Measurements from ENCODE around the gene ST6GALNAC5. TPM values are rescaled to one million over a fixed set of nuclear protein-coding genes. Genes with fewer than 3 reads are reported as not detected.
"Not testable (repeated sequence)": the region's sequence is repeated elsewhere in the genome, so short reads cannot be mapped to it uniquely, and the experiment has no call there.

Gene ST6GALNAC5
- total RNA-seq (2014; rRNA removed; shearing (Covaris generic)): 0.23 and 0.32 TPM in 2 replicates
- 0.17 TPM in 1 of 2 replicates, not detected in the other for polyA plus RNA-seq (2014; cell fraction: nucleus; rRNA removed)

DNA sequence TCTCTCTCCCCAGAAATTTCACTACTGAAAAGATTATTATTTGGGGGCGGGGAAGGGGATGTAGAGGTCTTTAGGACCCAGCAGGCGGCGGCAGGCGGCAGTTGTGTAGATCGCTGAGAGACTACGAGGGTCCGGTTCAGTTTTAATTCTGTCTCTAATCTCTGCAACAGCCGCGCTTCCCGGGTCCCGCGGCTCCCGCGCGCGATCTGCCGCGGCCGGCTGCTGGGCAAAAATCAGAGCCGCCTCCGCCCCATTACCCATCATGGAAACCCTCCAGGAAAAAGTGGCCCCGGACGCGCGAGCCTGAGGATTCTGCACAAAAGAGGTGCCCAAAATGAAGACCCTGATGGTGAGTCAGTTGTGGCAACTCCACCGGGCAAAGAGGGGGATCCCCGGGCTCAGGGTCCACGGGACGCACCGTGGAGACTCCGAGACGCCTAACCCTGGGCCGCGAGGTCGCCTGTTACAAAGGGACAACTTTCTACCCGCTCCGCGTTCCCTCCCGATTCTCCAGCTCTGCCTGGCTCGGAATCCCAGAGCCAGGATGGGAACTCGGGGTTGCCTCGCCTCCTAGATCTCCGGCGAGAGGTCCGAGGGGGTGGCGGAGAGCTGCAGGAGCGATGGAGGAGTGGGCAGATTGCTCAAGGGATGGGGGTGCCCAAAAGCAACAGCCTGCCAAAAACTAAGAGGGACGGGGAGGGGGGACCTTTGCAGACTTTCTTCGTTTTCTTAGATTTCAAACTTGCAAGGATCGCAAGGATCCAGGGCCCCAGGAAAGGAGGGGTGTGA lies at the start of gene ST6GALNAC5:
TSS of gene ST6GALNAC5 (plus strand) at position 139 of the 789 bp plus-strand sequence.
- DNase-seq (ENCODE audit: extremely low read depth, low read depth): no peak

DNA sequence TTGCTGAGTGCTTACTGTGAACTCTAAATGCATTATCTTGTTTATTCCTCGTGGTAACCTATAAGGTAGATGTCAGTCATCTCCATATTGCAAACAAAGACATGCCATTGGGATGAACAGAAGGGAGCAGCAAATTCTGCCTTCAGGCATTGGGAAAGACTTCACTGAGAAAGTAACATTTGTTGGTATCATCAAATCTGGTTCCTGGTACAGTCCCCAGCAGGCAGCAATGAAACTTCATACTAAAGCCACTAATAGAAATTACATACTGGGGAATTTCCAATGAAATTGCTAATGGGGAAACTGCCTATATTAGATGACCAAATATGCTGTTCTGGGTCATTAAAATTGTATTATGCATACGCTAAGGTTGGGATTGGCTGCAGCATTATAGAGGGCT lies 47.3 kb upstream of the ST6GALNAC5 start:
- no peak for DNase-seq (ENCODE audit: extremely low read depth, low read depth)

DNA sequence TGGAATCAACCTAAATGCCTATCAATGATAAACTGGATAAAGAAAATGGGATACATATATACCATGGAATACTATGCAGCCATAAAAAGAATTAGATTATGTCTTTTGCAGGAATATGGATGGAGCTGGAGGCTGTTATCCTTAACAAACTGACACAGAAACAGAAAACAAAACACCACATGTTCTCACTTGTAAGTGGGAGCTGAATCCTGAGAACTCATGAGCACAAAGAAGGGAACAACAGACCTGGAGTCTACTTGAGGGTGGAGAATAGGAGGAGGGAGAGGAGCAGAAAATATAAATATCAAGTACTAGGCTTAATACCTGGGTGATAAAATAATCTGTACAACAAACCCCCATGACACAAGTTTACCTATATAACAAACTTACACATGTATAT lies 44.3 kb upstream of the ST6GALNAC5 start:
- DNase-seq (ENCODE audit: extremely low read depth, low read depth): not testable (repeated sequence)

- no peak for DNase-seq (ENCODE audit: extremely low read depth, low read depth)
Measured at GRCh38 chr1:76824106-76824505, 43.2 kb upstream of the ST6GALNAC5 start.

DNA sequence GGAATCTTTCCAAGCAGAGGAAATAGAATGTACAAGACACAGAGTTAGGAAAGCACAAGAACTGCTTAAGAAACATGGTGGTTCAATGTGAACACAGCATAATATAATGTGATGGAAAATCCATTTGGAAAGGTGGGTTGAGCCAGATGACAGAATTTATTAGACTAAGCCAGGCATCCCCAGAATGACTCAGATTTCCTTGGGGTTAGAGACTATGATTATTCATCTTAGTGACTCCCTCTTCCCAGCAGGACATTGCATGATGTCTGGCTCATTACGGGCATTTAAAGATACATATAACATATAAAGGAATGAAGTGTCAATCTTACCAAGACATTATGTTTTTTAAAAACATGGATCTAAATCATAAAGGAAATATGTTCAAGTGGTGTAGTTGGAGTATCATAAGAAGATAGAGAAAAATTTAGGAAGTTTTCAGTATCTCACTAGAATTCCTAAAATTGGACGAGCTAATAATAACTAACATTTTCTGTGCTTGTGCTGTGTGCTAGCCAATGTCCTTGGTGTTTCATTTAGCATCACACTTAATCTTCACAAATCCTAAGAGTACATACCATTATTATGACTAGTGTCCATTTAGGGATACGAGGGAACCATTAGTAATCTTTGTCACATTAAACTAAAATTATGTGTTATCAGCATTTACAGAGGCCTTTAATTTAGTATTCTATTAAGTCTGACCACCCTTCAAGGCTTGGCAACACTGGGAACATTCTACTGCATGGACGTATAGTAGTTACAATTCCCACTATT lies 41.0 kb upstream of the ST6GALNAC5 start:
- DNase-seq (ENCODE audit: extremely low read depth, low read depth): no peak

DNA sequence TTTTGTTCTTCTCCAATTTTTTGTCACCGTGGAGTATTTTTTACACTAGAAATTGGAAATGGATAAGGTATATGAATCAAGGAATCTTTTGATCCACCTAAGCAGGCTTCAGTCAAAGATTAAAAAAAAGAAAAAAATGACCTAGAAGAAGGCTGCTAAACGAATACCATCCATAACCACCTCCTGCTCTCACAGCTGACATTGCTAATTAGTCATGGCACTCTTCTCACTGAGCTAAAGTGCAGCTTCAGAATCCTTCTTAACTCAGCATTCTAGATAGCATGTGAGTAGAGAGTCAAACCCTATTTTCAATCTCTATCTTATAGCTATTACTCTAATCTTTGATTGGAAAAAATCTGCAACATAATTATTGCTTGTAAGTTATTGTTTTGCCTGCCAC lies 40.2 kb upstream of the ST6GALNAC5 start:
- DNase-seq (ENCODE audit: extremely low read depth, low read depth): no peak

- DNase-seq (ENCODE audit: extremely low read depth, low read depth): no peak
Measured at GRCh38 chr1:76830373-76830772, 36.9 kb upstream of the ST6GALNAC5 start.

GRCh38 chr1:76832521-76832920 lies 34.8 kb upstream of the ST6GALNAC5 start:
- no peak for DNase-seq (ENCODE audit: extremely low read depth, low read depth)

- DNase-seq (ENCODE audit: extremely low read depth, low read depth): no peak
Measured at GRCh38 chr1:76833151-76833550, 34.1 kb upstream of the ST6GALNAC5 start.

DNA sequence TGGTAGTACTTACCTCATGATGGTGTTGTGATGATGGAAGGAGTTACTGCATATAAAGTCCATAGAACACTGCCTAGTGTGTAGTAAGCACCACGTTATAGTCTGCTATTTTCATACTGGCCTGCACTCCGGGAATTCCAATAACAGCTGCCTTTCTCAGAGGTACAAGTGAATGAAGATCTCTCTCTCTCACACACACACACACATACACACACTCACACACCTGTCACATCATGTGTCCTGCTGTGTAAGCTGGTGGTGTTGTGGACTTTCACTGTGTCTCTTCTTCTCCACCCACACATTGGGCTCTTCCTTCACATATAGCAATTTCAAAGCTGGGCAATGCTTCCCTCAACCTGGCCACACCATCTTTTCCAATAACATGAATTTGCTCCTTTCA lies 33.4 kb upstream of the ST6GALNAC5 start:
- no peak for DNase-seq (ENCODE audit: extremely low read depth, low read depth)

DNA sequence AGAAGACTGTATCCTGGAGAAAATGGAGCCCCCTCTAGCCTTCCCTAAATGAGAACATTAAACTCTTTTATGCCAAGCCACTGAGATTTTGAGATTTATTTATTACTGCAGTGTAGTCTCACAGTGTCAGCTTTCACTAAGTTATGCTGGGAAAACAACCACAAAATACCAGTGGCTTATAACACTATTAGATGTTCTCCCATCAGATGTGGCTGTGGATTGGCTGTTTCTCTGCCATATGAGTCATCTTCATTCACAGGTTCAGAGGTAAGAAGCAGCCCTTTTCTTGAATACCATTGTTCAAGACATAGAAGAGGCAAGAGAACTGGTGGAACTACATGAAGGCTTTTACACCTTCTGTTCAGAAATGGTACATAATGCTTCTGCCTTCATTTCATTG lies 32.1 kb upstream of the ST6GALNAC5 start:
- no peak for DNase-seq (ENCODE audit: extremely low read depth, low read depth)

DNA sequence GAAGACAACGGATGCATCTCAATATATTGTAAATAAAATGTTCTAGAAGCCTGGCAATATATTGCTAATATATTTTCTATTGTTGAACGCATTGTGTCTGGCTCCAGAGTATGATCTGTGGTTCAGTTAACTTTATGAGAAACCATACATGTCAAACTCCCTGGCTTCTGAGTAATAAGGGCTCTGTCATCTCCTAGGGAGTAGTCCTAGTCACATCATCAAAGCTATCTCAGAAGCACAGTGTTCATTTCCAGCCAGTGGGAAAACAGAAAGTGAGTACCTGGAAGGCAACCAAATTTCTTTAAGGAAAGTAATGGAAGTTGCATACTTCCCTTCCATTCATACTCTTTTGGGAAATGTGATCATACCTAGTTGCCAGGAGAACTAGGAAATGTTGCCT lies 27.0 kb upstream of the ST6GALNAC5 start:
- DNase-seq (ENCODE audit: extremely low read depth, low read depth): no peak

GRCh38 chr1:76841460-76841859 lies 25.8 kb upstream of the ST6GALNAC5 start:
- DNase-seq (ENCODE audit: extremely low read depth, low read depth): no peak

GRCh38 chr1:76843821-76844464 lies 23.3 kb upstream of the ST6GALNAC5 start:
- no peak for DNase-seq (ENCODE audit: extremely low read depth, low read depth)

- no peak for DNase-seq (ENCODE audit: extremely low read depth, low read depth)
Measured at GRCh38 chr1:76854255-76854654, 13.0 kb upstream of the ST6GALNAC5 start.

DNA sequence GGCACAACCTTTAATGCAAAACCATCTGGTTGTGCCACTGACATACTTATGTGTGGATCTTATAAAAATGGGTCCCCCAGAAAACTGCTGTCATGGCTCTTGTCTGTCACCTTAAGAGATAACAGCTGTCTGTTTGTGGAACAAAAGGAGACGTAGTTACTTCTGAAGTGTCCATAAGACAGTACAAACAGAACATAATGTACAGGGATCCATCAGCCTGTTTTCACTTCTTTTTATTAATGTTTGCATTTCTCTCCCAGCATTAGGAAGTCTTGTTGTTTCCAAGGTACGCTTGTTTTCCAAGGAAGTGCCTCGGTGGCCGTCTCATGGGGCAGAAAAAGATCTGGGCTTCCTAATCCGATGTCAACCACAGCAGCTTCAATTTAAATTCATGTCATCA lies 11.2 kb upstream of the ST6GALNAC5 start:
- no peak for DNase-seq (ENCODE audit: extremely low read depth, low read depth)

- DNase-seq (ENCODE audit: extremely low read depth, low read depth): no peak
Measured at GRCh38 chr1:76857138-76857537, 10.1 kb upstream of the ST6GALNAC5 start.

GRCh38 chr1:76857973-76858372 lies 9.3 kb upstream of the ST6GALNAC5 start:
- DNase-seq (ENCODE audit: extremely low read depth, low read depth): no peak

GRCh38 chr1:76861149-76861548 lies 6.1 kb upstream of the ST6GALNAC5 start:
- no peak for DNase-seq (ENCODE audit: extremely low read depth, low read depth)

DNA sequence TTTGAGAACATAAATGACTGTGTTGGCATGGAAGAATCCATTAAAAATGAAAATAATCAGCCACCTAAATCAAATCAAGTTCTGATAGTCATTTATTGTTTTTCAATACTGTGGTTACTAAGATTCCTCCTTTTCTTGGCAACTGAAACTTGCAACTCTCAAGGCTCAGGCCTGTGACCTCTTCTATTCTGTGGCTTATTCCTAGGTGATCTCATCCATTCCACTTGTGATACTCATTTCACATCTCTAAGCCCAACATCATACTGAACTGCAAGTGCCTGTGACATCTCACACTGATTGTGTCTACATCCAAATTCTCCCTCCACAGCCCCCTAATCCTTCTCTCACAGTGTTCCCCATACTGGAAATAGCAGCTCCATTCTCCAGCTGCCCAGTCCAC lies 4.8 kb upstream of the ST6GALNAC5 start:
- DNase-seq (ENCODE audit: extremely low read depth, low read depth): no peak

DNA sequence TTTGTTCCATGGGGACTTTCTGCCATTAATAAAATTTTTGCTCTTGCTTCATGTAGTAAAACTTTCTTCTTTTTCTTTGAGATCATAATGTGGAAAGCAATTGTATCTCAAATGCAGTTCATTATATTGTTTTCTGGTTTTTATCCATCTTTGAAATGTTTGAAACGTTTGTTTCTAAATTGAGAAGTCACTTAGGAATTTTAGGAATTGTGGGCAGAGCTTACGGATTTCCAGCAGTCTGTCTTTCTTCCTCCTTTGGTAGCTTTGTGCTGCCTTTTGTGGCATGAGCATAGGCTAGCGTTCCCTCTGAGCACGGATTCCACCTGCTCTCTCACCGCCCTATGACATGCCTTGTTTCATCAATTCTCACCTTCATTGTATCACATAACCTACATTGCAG lies 2.9 kb upstream of the ST6GALNAC5 start:
- no peak for DNase-seq (ENCODE audit: extremely low read depth, low read depth)

All from NCI-H460 (cell line).